IMR-90 (cell line): ENCODE measurements around the gene RPS2. TPM values are rescaled to one million over a fixed set of nuclear protein-coding genes. Genes with fewer than 3 reads are reported as not detected.

Source experiments
- ATAC-seq: fragments of 200-7000 bp; cut with Tn5 transposase; 2 replicates; pipeline ENCODE4 v1.9.1; 2020; ENCODE audit warnings: low read depth, mild to moderate bottlenecking, moderate library complexity
- BruUV-seq: library from RNA; stranded (reverse); fragments of 400-500 nt; replicated peaks from 2 replicates; lab custom pipeline; 2021; lab: Mats Ljungman, UMichigan
- CTCF ChIA-PET: fragments of 300-600 bp; formaldehyde crosslinking; extraction: SDS; loops from one replicate; lab custom pipeline; 2021; ENCODE audit warnings: antibody characterized with exemption; lab: Yijun Ruan, JAX
- POLR2A ChIA-PET: fragments of 300-600 bp; sonication (Branson Sonifier 250); formaldehyde crosslinking; loops from one replicate; lab custom pipeline; 2022; ENCODE audit warnings: antibody characterized with exemption; ENCODE audit not compliant: unreplicated experiment; lab: Charles Lee
- DNase-seq: peaks from one replicate; pipeline ENCODE4 v3.0.0; 2013
- H2AFZ ChIP-seq: replicated peaks from 2 replicates; pipeline ENCODE3; 2013; ENCODE audit warnings: low read length, mild to moderate bottlenecking; ENCODE audit not compliant: poor library complexity
- H2AK5ac ChIP-seq: 2 replicates; pipeline ENCODE4 v1.6.1; 2013; ENCODE audit warnings: low read depth, low read length, inconsistent platforms
- H2AK9ac ChIP-seq: replicated peaks from 2 replicates; pipeline ENCODE3; 2013; ENCODE audit warnings: mild to moderate bottlenecking, low read depth, low read length, moderate library complexity; ENCODE audit not compliant: poor library complexity
- H2BK120ac ChIP-seq: 2 replicates; pipeline ENCODE4 v1.6.1; 2013; ENCODE audit warnings: low read depth, low read length, inconsistent platforms
- H2BK15ac ChIP-seq: 3 replicates; pipeline ENCODE4 v1.6.1; 2013; ENCODE audit warnings: low read depth, low read length, inconsistent platforms
- H2BK20ac ChIP-seq: 2 replicates; pipeline ENCODE4 v1.6.1; 2013; ENCODE audit warnings: low read depth, mild to moderate bottlenecking, inconsistent platforms, low read length, moderate library complexity
- H2BK5ac ChIP-seq: 2 replicates; pipeline ENCODE4 v1.6.1; 2013; ENCODE audit warnings: mild to moderate bottlenecking, low read depth, low read length, inconsistent platforms; ENCODE audit not compliant: poor library complexity, severe bottlenecking
- H3K14ac ChIP-seq: replicated peaks from 2 replicates; pipeline ENCODE4 v1.6.1; 2013; ENCODE audit warnings: low read depth, low read length, inconsistent platforms
- H3K18ac ChIP-seq: 2 replicates; pipeline ENCODE4 v1.6.1; 2013; ENCODE audit warnings: low read depth, low read length, control low read depth
- H3K23ac ChIP-seq: 2 replicates; pipeline ENCODE4 v1.6.1; 2013; ENCODE audit warnings: low read depth, low read length, inconsistent platforms
- H3K27ac ChIP-seq: 2 replicates; pipeline ENCODE4 v1.5.1; 2013; ENCODE audit warnings: mild to moderate bottlenecking, control low read depth, low read length; ENCODE audit not compliant: insufficient read depth
- H3K27me3 ChIP-seq: 2 replicates; pipeline ENCODE4 v1.6.1; 2013; ENCODE audit warnings: low read length; ENCODE audit not compliant: control insufficient read depth, insufficient read depth
- H3K36me3 ChIP-seq: 2 replicates; pipeline ENCODE4 v1.6.1; 2013; ENCODE audit warnings: low read length, mixed read lengths; ENCODE audit not compliant: control insufficient read depth, insufficient read depth
- H3K4ac ChIP-seq: 2 replicates; pipeline ENCODE4 v1.6.1; 2013; ENCODE audit warnings: low read depth, low read length, inconsistent platforms
- H3K4me1 ChIP-seq: 2 replicates; pipeline ENCODE4 v1.6.1; 2013; ENCODE audit warnings: low read length, mixed read lengths; ENCODE audit not compliant: control insufficient read depth, insufficient read depth
- H3K4me2 ChIP-seq: 2 replicates; pipeline ENCODE4 v1.6.1; 2013; ENCODE audit warnings: low read depth, mild to moderate bottlenecking, control low read depth, low read length, moderate library complexity
- H3K4me3 ChIP-seq: 2 replicates; pipeline ENCODE4 v1.5.1; 2013; ENCODE audit warnings: low read depth, mild to moderate bottlenecking, control low read depth, low read length, moderate library complexity; ENCODE audit not compliant: insufficient read depth
- H3K56ac ChIP-seq: 2 replicates; pipeline ENCODE4 v1.6.1; 2013; ENCODE audit warnings: low read length, inconsistent platforms; ENCODE audit not compliant: insufficient read depth; ENCODE audit errors: extremely low read depth
- H3K79me1 ChIP-seq, 2 experiments: 2 replicates each; pipeline ENCODE4 v1.6.1; 2013; ENCODE audit warnings: low read length in 2 of 2, inconsistent platforms in 1 of 2, low read depth in 1 of 2
- H3K9ac ChIP-seq: 2 replicates; pipeline ENCODE4 v1.6.1; 2013; ENCODE audit warnings: low read depth, low read length, control low read depth
- H3K9me1 ChIP-seq: 2 replicates; pipeline ENCODE4 v1.6.1; 2013; ENCODE audit warnings: low read length, inconsistent platforms; ENCODE audit not compliant: insufficient read depth
- H3K9me3 ChIP-seq: 2 replicates; pipeline ENCODE4 v1.6.1; 2013; ENCODE audit warnings: low read length; ENCODE audit not compliant: control insufficient read depth, insufficient read depth
- H4K20me1 ChIP-seq: 2 replicates; pipeline ENCODE4 v1.6.1; 2013; ENCODE audit warnings: low read length, inconsistent platforms; ENCODE audit not compliant: insufficient read depth
- H4K5ac ChIP-seq: 2 replicates; pipeline ENCODE4 v1.6.1; 2013; ENCODE audit warnings: mild to moderate bottlenecking, low read depth, low read length, control low read depth
- H4K8ac ChIP-seq, 2 experiments: 2 replicates each; pipeline ENCODE4 v1.6.1; 2013; ENCODE audit warnings: low read depth in 2 of 2, low read length in 2 of 2, control low read depth in 1 of 2, inconsistent platforms in 1 of 2
- H4K91ac ChIP-seq: 2 replicates; pipeline ENCODE4 v1.6.1; 2013; ENCODE audit warnings: low read depth, low read length, inconsistent platforms; ENCODE audit not compliant: insufficient read depth
- BHLHE40 ChIP-seq: fragments of 150-350 bp; IDR thresholded peaks from 2 replicates; pipeline ENCODE4 v1.6.1; 2016; ENCODE audit warnings: mild to moderate bottlenecking, low read depth, low read length
- WGBS, 2 experiments: methylation state at CpG; one replicate each; pipeline versions ENCODE4 v1.1.5 to v1.1.7; 2013; ENCODE audit warnings: missing lambda C conversion rate in 2 of 2; ENCODE audit not compliant: insufficient read length in 1 of 2; ENCODE audit errors: extremely low coverage in 2 of 2; 5-methylcytosine and 5-hydroxymethylcytosine counted together
- dilution Hi-C: fragments of 300-500 bp; cut with HindIII; formaldehyde crosslinking; loops from one replicate; pipeline ENCODE4 v1.14.3; 2018; ENCODE audit warnings: low sequenced_read_pairs; ENCODE audit not compliant: unreplicated experiment
- in situ Hi-C: fragments of 300-500 bp; cut with MboI; formaldehyde crosslinking; loops from 3 replicates; pipeline ENCODE4 v1.14.3; 2019; ENCODE audit warnings: low sequenced_read_pairs, inconsistent platforms, mixed read lengths
- intact Hi-C: fragments of 100-400 bp; cut with micrococcal nuclease; formaldehyde crosslinking; loops from 2 replicates; pipeline ENCODE4 v1.10.0; 2022
- polyA plus RNA-seq, 3 experiments: library from polyadenylated mRNA; depleted of rRNA; stranded (reverse); fragments of >200 nt; gene quantifications; 2 replicates each; pipeline ENCODE4 v1.2.3, GENCODE V29; 2012; ENCODE audit warnings: low replicate concordance in 1 of 3
- total RNA-seq: library from RNA; depleted of rRNA; stranded (reverse); fragments of >200 nt; gene quantifications from 2 replicates; pipeline ENCODE4 v1.2.3, GENCODE V29; 2012

Gene RPS2
- total and polyA plus RNA-seq, 2 of the 4 experiments (the other 2 are of a cell fraction): 2,703 to 6,941 TPM

- H4K5ac ChIP-seq: no peak overlapping the region
- no TSS peak for BruUV-seq
- H4K20me1 ChIP-seq: no peaks in the 10 kb centered on the region
- H3K36me3 ChIP-seq: peaks cover 9% of the 10 kb centered on the region
- no peak overlapping the region for H3K23ac ChIP-seq
- dilution Hi-C loops (no loop called here), in situ Hi-C loops (no loop called here), intact Hi-C loops (no loop called here)
- CTCF ChIA-PET: interaction anchor here (1.1 kb wide), 1 partner anchor 12 kb away, joined by 3 read pairs; no protein-coding TSS in a partner anchor
- WGBS, 2 experiments: 31% methylated on average over 4 of the region's 18 CpGs; no CpG with 5 or more reads in 1 of the 2 experiments
- no peak for ATAC-seq
- H3K4ac ChIP-seq: no peak overlapping the region
- peaks cover 2% of the 10 kb centered on the region; the same call in 1 of the 2 replicates for H3K9me3 ChIP-seq
- H3K27ac ChIP-seq: no peak overlapping the region
- H2AK5ac ChIP-seq: peak overlapping the region; percentile 34; the same call in 1 of the 2 replicates
- H3K27me3 ChIP-seq: peaks cover 17% of the 10 kb centered on the region
- H3K79me1 ChIP-seq: peaks cover 5 to 23% of the 10 kb centered on the region in 2 experiments; a peak in 3 of 4 replicates
- H3K18ac ChIP-seq: no peak overlapping the region
- H3K56ac ChIP-seq: no peak overlapping the region
- no peak overlapping the region for H4K8ac ChIP-seq
- H2BK5ac ChIP-seq: no peak overlapping the region
- H3K9me1 ChIP-seq: peaks cover 19% of the 10 kb centered on the region
- H2BK120ac ChIP-seq: no peak overlapping the region
- DNase-seq: no peak
- H2BK15ac ChIP-seq: no peak overlapping the region
- peak overlapping the region; percentile 44 for H2AFZ ChIP-seq
- POLR2A ChIA-PET: no interaction called here
- H2AK9ac ChIP-seq: peak overlapping the region; percentile 88
- H3K14ac ChIP-seq: no peak overlapping the region
- H2BK20ac ChIP-seq: no peak overlapping the region
- H3K4me3 ChIP-seq: no peak overlapping the region
- no peak overlapping the region for H4K91ac ChIP-seq
- TF ChIP-seq BHLHE40: no peak
- H3K4me1 ChIP-seq: peaks cover 14% of the 10 kb centered on the region
- no peak overlapping the region for H3K9ac ChIP-seq
- H3K4me2 ChIP-seq: no peak overlapping the region
Observed at GRCh38 chr16:1991135-1991551, 26.5 kb upstream of the RPS2 start.
